ENCODE measurements around the gene CCL25. TPM values are rescaled to one million over a fixed set of nuclear protein-coding genes. Genes with fewer than 3 reads are reported as not detected.

CCL25 gene
- total RNA-seq, 1 donor from 2014 or later = not detected

GRCh38 chr19:8046569-8047165 lies 5.9 kb upstream of the CCL25 start:
- Histone ChIP-seq H3K27me3 (ENCODE audit: control insufficient read depth, insufficient read depth, low read length) (peaks cover 13% of the 10 kb centered on the region), H3K4me3 (ENCODE audit: low read depth, low read length) (no peak overlapping the region), H3K36me3 (ENCODE audit: control insufficient read depth, insufficient read depth, low read length) (no peaks in the 10 kb centered on the region)
- TF ChIP-seq CTCF (IDR thresholded peaks at IDR 0.05; ENCODE audit: insufficient read depth, low read length, poor library complexity, severe bottlenecking) = no peak
- no peak for DNase-seq (ENCODE audit: low read depth)

- DNase-seq (ENCODE audit: low read depth) = peak; percentile 41
- H3K27me3 ChIP-seq (ENCODE audit: control insufficient read depth, insufficient read depth, low read length) = peaks cover 13% of the 10 kb centered on the region
- no peaks in the 10 kb centered on the region for H3K36me3 ChIP-seq (ENCODE audit: control insufficient read depth, insufficient read depth, low read length)
- TF ChIP-seq CTCF (IDR thresholded peaks at IDR 0.05; ENCODE audit: insufficient read depth, low read length, poor library complexity, severe bottlenecking) = no peak
- peak overlapping the region; percentile 9 for H3K4me3 ChIP-seq (ENCODE audit: low read depth, low read length)
Observed at GRCh38 chr19:8050274-8051096, 2.1 kb upstream of the CCL25 start.

- H3K36me3 ChIP-seq (ENCODE audit: control insufficient read depth, insufficient read depth, low read length) = no peaks in the 10 kb centered on the region
- no peak for DNase-seq (ENCODE audit: low read depth)
- H3K27me3 ChIP-seq (ENCODE audit: control insufficient read depth, insufficient read depth, low read length) = peaks cover 10% of the 10 kb centered on the region
- no peak for TF ChIP-seq CTCF (IDR thresholded peaks at IDR 0.05; ENCODE audit: insufficient read depth, low read length, poor library complexity, severe bottlenecking)
- no peak overlapping the region for H3K4me3 ChIP-seq (ENCODE audit: low read depth, low read length)
Observed at GRCh38 chr19:8054169-8054568, 1.6 kb downstream of the CCL25 start.

GRCh38 chr19:8056533-8056932 lies 4.0 kb downstream of the CCL25 start:
- TF ChIP-seq CTCF (IDR thresholded peaks at IDR 0.05; ENCODE audit: insufficient read depth, low read length, poor library complexity, severe bottlenecking) = no peak
- H3K27me3 ChIP-seq (ENCODE audit: control insufficient read depth, insufficient read depth, low read length) = no peaks in the 10 kb centered on the region
- no peaks in the 10 kb centered on the region for H3K36me3 ChIP-seq (ENCODE audit: control insufficient read depth, insufficient read depth, low read length)
- H3K4me3 ChIP-seq (ENCODE audit: low read depth, low read length) = no peak overlapping the region
- DNase-seq (ENCODE audit: low read depth) = no peak

- Histone ChIP-seq H3K4me3 (ENCODE audit: low read depth, low read length) (no peak overlapping the region), H3K27me3 (ENCODE audit: control insufficient read depth, insufficient read depth, low read length) (no peaks in the 10 kb centered on the region), H3K36me3 (ENCODE audit: control insufficient read depth, insufficient read depth, low read length) (no peaks in the 10 kb centered on the region)
- no peak for DNase-seq (ENCODE audit: low read depth)
- no peak for TF ChIP-seq CTCF (IDR thresholded peaks at IDR 0.05; ENCODE audit: insufficient read depth, low read length, poor library complexity, severe bottlenecking)
Observed at GRCh38 chr19:8057545-8058270, 5.1 kb downstream of the CCL25 start.
